ENCODE results near the gene PHF2. TPM values are rescaled to one million over a fixed set of nuclear protein-coding genes. Genes with fewer than 3 reads are reported as not detected.

PHF2 gene
- total RNA-seq, 2 donors from 2014 or later: 22.7 to 23.4 TPM

DNA sequence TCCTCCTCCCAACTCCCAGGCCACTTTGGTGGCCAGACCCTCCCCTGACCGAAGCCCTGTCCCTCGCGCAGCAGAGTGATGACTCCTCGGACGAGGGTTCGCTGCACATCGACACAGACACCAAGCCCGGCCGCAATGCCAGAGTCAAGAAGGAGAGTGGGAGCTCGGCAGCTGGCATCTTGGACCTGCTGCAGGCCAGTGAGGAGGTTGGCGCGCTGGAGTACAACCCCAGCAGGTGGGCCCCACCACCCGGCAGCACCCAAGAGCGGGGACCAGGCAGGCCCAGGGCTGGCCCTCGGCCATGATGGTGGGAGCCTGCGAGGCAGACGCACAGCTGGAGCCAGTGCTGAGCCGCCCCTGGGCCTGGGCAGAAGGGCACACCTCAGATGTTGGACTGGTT is 90.6 kb downstream of the PHF2 start:
- Histone ChIP-seq H3K9me3 (no peaks in the 10 kb centered on the region), H3K27me3 (no peaks in the 10 kb centered on the region), H3K27ac (no peak overlapping the region), H3K4me3 (no peak overlapping the region), H3K36me3 (no peaks in the 10 kb centered on the region), H3K9ac (ENCODE audit: low read depth in 2 of 2, low read length in 2 of 2) (no peak overlapping the region), H3K4me1 (no peaks in the 10 kb centered on the region)
- TF ChIP-seq, protein P1, sequence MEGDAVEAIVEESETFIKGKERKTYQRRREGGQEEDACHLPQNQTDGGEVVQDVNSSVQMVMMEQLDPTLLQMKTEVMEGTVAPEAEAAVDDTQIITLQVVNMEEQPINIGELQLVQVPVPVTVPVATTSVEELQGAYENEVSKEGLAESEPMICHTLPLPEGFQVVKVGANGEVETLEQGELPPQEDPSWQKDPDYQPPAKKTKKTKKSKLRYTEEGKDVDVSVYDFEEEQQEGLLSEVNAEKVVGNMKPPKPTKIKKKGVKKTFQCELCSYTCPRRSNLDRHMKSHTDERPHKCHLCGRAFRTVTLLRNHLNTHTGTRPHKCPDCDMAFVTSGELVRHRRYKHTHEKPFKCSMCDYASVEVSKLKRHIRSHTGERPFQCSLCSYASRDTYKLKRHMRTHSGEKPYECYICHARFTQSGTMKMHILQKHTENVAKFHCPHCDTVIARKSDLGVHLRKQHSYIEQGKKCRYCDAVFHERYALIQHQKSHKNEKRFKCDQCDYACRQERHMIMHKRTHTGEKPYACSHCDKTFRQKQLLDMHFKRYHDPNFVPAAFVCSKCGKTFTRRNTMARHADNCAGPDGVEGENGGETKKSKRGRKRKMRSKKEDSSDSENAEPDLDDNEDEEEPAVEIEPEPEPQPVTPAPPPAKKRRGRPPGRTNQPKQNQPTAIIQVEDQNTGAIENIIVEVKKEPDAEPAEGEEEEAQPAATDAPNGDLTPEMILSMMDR (IDR thresholded peaks at IDR 0.05): no peak
- DNase-seq: no peak
- intact Hi-C loops (cut with DNase I): no loop called here

DNA sequence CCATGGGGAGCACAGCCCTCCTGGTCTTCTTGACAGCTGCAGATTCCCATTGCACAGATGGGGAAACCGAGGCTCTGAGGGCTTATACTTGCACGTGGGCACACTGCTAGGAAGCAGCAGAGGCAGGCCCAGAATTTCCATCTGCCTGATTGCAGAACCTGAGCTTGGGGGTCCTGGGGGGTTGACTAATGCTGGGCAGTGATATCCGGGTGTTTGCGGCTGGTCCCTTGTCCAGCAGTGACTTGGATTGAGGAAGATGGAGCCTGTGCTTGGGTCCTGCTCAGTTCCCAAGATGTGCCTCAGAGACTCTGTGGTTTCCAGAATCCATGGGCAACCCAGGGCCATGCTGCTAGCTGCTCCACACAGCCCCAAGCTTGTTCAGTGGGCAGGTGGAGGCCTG is 91.2 kb downstream of the PHF2 start:
- intact Hi-C loops (cut with DNase I): no loop called here
- no peak for DNase-seq

DNA sequence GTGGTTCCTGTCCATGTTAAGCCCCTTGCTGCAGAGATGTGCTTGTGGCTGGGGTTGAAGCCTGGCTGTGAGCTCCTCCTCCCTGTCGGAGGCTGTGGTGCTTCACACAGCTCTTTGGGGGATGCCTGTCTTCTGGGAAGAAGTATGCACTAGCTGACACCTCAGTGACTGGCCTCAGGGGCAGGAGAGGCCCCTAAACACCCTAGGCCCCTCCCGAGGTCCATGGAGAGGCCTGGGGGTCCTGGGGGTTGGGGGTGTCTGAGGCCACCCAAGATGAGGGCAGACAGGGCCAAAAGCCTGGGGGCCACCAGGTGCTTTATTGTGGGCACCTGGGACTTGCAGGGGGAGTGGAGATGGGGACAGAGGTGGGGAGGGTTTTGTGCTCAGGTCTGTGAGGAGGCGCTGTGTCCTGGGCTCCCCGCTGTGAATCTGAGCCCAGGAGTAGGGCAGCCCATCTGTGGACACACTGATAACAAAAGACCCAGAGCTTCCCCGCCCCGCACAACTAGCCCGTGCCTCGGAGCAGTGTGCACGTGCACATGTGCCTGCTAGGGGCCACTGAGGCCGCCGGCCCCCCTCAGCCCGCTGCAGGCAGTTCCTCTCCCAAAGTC is 92.0 kb downstream of the PHF2 start:
- Histone ChIP-seq H3K9me3 (no peaks in the 10 kb centered on the region), H3K36me3 (no peaks in the 10 kb centered on the region), H3K27ac (no peak overlapping the region), H3K9ac (ENCODE audit: low read depth in 2 of 2, low read length in 2 of 2) (no peak overlapping the region), H3K4me3 (no peak overlapping the region), H3K4me1 (no peaks in the 10 kb centered on the region), H3K27me3 (no peaks in the 10 kb centered on the region)
- DNase-seq: no peak
- intact Hi-C loops (cut with DNase I): no loop called here
- TF ChIP-seq, protein P1 (IDR thresholded peaks at IDR 0.05): no peak

More for the DNA sequence above, 91.2 kb downstream of the PHF2 start:
- H3K4me1 ChIP-seq: no peaks in the 10 kb centered on the region
- no peak overlapping the region for H3K4me3 ChIP-seq
- H3K36me3 ChIP-seq: no peaks in the 10 kb centered on the region
- no peak overlapping the region for H3K27ac ChIP-seq
- H3K27me3 ChIP-seq: no peaks in the 10 kb centered on the region
- no peak overlapping the region for H3K9ac ChIP-seq (ENCODE audit: low read depth in 2 of 2, low read length in 2 of 2)
- H3K9me3 ChIP-seq: no peaks in the 10 kb centered on the region
- TF ChIP-seq, protein P1 (IDR thresholded peaks at IDR 0.05): no peak

DNA sequence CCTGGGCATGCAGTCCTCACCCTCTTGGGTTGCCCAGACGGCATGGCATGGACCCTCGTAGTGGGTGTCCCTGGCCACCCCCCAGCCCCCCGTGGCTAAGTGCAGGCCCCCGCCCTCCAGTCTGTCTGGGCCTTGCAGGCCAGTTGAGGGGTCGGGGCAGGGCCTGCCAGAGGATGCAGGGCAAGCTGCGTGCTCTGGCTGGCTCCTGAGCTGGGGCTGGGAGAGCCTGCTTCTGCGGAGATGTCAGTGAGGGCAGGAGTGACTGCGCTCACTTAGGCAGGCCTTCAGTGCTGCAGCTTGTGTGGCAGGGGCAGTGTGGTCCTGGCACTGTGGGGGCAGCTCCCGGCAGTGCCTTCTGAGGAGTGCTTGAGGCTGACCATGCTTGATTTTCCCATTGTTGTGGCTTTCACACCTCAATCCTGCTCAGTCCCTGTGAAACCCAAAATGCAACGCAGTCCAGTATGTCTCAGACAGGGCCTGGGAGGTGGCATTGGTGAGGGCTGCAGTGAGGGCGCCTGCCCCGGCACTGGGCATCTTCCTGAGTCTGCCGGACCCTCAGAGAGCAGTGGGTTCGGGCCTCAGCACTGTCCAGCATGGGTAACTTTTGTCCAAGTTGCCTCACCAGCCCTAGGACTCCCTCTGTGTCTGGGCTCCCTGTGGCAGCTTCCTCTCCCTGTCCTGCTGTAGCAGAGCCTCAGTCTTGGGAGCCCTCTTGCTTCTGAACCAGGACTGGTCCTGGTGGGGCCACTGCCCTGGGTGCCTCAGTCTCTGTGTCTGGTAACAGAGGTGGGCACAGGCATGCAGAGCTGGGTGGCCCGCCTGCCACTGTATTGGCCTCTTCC is 93.0 kb downstream of the PHF2 start:
- no peak overlapping the region for H3K4me3 ChIP-seq
- H3K27me3 ChIP-seq: no peaks in the 10 kb centered on the region
- no peaks in the 10 kb centered on the region for H3K9me3 ChIP-seq
- H3K4me1 ChIP-seq: no peaks in the 10 kb centered on the region
- peak; percentile 12 for DNase-seq
- no peaks in the 10 kb centered on the region for H3K36me3 ChIP-seq
- intact Hi-C loops (cut with DNase I): no loop called here
- no peak overlapping the region for H3K9ac ChIP-seq (ENCODE audit: low read depth in 2 of 2, low read length in 2 of 2)
- H3K27ac ChIP-seq: no peak overlapping the region
- TF ChIP-seq, protein P1 (IDR thresholded peaks at IDR 0.05): no peak

DNA sequence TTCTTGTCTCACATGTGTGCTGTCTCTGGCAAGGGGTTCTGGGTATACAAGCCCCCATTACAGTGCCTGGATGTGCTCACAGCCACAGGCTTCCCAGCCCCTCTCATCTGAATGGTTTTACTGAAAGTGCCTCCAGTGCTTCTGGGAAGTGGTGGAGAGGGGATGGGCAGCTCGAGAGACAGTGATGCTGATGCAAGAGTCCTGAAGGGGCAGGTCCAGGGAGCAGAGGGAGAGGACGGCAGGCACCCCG is 93.5 kb downstream of the PHF2 start:
- intact Hi-C loops (cut with DNase I): no loop called here
- H3K4me3 ChIP-seq: no peak overlapping the region
- TF ChIP-seq, protein P1 (IDR thresholded peaks at IDR 0.05): no peak
- H3K36me3 ChIP-seq: no peaks in the 10 kb centered on the region
- no peak for DNase-seq
- H3K27me3 ChIP-seq: no peaks in the 10 kb centered on the region
- H3K9me3 ChIP-seq: no peaks in the 10 kb centered on the region
- H3K9ac ChIP-seq (ENCODE audit: low read depth in 2 of 2, low read length in 2 of 2): no peak overlapping the region
- no peak overlapping the region for H3K27ac ChIP-seq
- no peaks in the 10 kb centered on the region for H3K4me1 ChIP-seq

All from colonic mucosa (tissue), 4 donors.